IMR-90 (cell line): Measurements from ENCODE around the gene NRIP2. TPM values are rescaled to one million over a fixed set of nuclear protein-coding genes. Genes with fewer than 3 reads are reported as not detected.

Experiments
- ATAC-seq: fragments of 200-7000 bp; cut with Tn5 transposase; 2 replicates; pipeline ENCODE4 v1.9.1; 2020; ENCODE audit warnings: low read depth, mild to moderate bottlenecking, moderate library complexity
- BruUV-seq: library from RNA; stranded (reverse); fragments of 400-500 nt; replicated peaks from 2 replicates; lab custom pipeline; 2021; lab: Mats Ljungman, UMichigan
- CTCF ChIA-PET: fragments of 300-600 bp; formaldehyde crosslinking; extraction: SDS; loops from one replicate; lab custom pipeline; 2021; ENCODE audit warnings: antibody characterized with exemption; lab: Yijun Ruan, JAX
- POLR2A ChIA-PET: fragments of 300-600 bp; sonication (Branson Sonifier 250); formaldehyde crosslinking; loops from one replicate; lab custom pipeline; 2022; ENCODE audit warnings: antibody characterized with exemption; ENCODE audit not compliant: unreplicated experiment; lab: Charles Lee
- DNase-seq: peaks from one replicate; pipeline ENCODE4 v3.0.0; 2013
- H2AFZ ChIP-seq: replicated peaks from 2 replicates; pipeline ENCODE3; 2013; ENCODE audit warnings: low read length, mild to moderate bottlenecking; ENCODE audit not compliant: poor library complexity
- H2AK5ac ChIP-seq: 2 replicates; pipeline ENCODE4 v1.6.1; 2013; ENCODE audit warnings: low read depth, low read length, inconsistent platforms
- H2AK9ac ChIP-seq: replicated peaks from 2 replicates; pipeline ENCODE3; 2013; ENCODE audit warnings: mild to moderate bottlenecking, low read depth, low read length, moderate library complexity; ENCODE audit not compliant: poor library complexity
- H2BK120ac ChIP-seq: 2 replicates; pipeline ENCODE4 v1.6.1; 2013; ENCODE audit warnings: low read depth, low read length, inconsistent platforms
- H2BK15ac ChIP-seq: 3 replicates; pipeline ENCODE4 v1.6.1; 2013; ENCODE audit warnings: low read depth, low read length, inconsistent platforms
- H2BK20ac ChIP-seq: 2 replicates; pipeline ENCODE4 v1.6.1; 2013; ENCODE audit warnings: low read depth, mild to moderate bottlenecking, inconsistent platforms, low read length, moderate library complexity
- H2BK5ac ChIP-seq: 2 replicates; pipeline ENCODE4 v1.6.1; 2013; ENCODE audit warnings: mild to moderate bottlenecking, low read depth, low read length, inconsistent platforms; ENCODE audit not compliant: poor library complexity, severe bottlenecking
- H3K14ac ChIP-seq: replicated peaks from 2 replicates; pipeline ENCODE4 v1.6.1; 2013; ENCODE audit warnings: low read depth, low read length, inconsistent platforms
- H3K18ac ChIP-seq: 2 replicates; pipeline ENCODE4 v1.6.1; 2013; ENCODE audit warnings: low read depth, low read length, control low read depth
- H3K23ac ChIP-seq: 2 replicates; pipeline ENCODE4 v1.6.1; 2013; ENCODE audit warnings: low read depth, low read length, inconsistent platforms
- H3K27ac ChIP-seq: 2 replicates; pipeline ENCODE4 v1.5.1; 2013; ENCODE audit warnings: mild to moderate bottlenecking, control low read depth, low read length; ENCODE audit not compliant: insufficient read depth
- H3K27me3 ChIP-seq: 2 replicates; pipeline ENCODE4 v1.6.1; 2013; ENCODE audit warnings: low read length; ENCODE audit not compliant: control insufficient read depth, insufficient read depth
- H3K36me3 ChIP-seq: 2 replicates; pipeline ENCODE4 v1.6.1; 2013; ENCODE audit warnings: low read length, mixed read lengths; ENCODE audit not compliant: control insufficient read depth, insufficient read depth
- H3K4ac ChIP-seq: 2 replicates; pipeline ENCODE4 v1.6.1; 2013; ENCODE audit warnings: low read depth, low read length, inconsistent platforms
- H3K4me1 ChIP-seq: 2 replicates; pipeline ENCODE4 v1.6.1; 2013; ENCODE audit warnings: low read length, mixed read lengths; ENCODE audit not compliant: control insufficient read depth, insufficient read depth
- H3K4me2 ChIP-seq: 2 replicates; pipeline ENCODE4 v1.6.1; 2013; ENCODE audit warnings: low read depth, mild to moderate bottlenecking, control low read depth, low read length, moderate library complexity
- H3K4me3 ChIP-seq: 2 replicates; pipeline ENCODE4 v1.5.1; 2013; ENCODE audit warnings: low read depth, mild to moderate bottlenecking, control low read depth, low read length, moderate library complexity; ENCODE audit not compliant: insufficient read depth
- H3K56ac ChIP-seq: 2 replicates; pipeline ENCODE4 v1.6.1; 2013; ENCODE audit warnings: low read length, inconsistent platforms; ENCODE audit not compliant: insufficient read depth; ENCODE audit errors: extremely low read depth
- H3K79me1 ChIP-seq, 2 experiments: 2 replicates each; pipeline ENCODE4 v1.6.1; 2013; ENCODE audit warnings: low read length in 2 of 2, inconsistent platforms in 1 of 2, low read depth in 1 of 2
- H3K9ac ChIP-seq: 2 replicates; pipeline ENCODE4 v1.6.1; 2013; ENCODE audit warnings: low read depth, low read length, control low read depth
- H3K9me1 ChIP-seq: 2 replicates; pipeline ENCODE4 v1.6.1; 2013; ENCODE audit warnings: low read length, inconsistent platforms; ENCODE audit not compliant: insufficient read depth
- H3K9me3 ChIP-seq: 2 replicates; pipeline ENCODE4 v1.6.1; 2013; ENCODE audit warnings: low read length; ENCODE audit not compliant: control insufficient read depth, insufficient read depth
- H4K20me1 ChIP-seq: 2 replicates; pipeline ENCODE4 v1.6.1; 2013; ENCODE audit warnings: low read length, inconsistent platforms; ENCODE audit not compliant: insufficient read depth
- H4K5ac ChIP-seq: 2 replicates; pipeline ENCODE4 v1.6.1; 2013; ENCODE audit warnings: mild to moderate bottlenecking, low read depth, low read length, control low read depth
- H4K8ac ChIP-seq, 2 experiments: 2 replicates each; pipeline ENCODE4 v1.6.1; 2013; ENCODE audit warnings: low read depth in 2 of 2, low read length in 2 of 2, control low read depth in 1 of 2, inconsistent platforms in 1 of 2
- H4K91ac ChIP-seq: 2 replicates; pipeline ENCODE4 v1.6.1; 2013; ENCODE audit warnings: low read depth, low read length, inconsistent platforms; ENCODE audit not compliant: insufficient read depth
- MAZ ChIP-seq: IDR thresholded peaks from 2 replicates; pipeline ENCODE4 v1.6.1; 2012; ENCODE audit warnings: low read depth, mild to moderate bottlenecking, low read length, improper control_type of control experiment, moderate library complexity, borderline replicate concordance
- MXI1 ChIP-seq: IDR thresholded peaks from 2 replicates; pipeline ENCODE4 v1.6.1; 2012; ENCODE audit warnings: low read depth, mild to moderate bottlenecking, low read length, moderate library complexity, borderline replicate concordance
- WGBS, 2 experiments: methylation state at CpG; one replicate each; pipeline versions ENCODE4 v1.1.5 to v1.1.7; 2013; ENCODE audit warnings: missing lambda C conversion rate in 2 of 2; ENCODE audit not compliant: insufficient read length in 1 of 2; ENCODE audit errors: extremely low coverage in 2 of 2; 5-methylcytosine and 5-hydroxymethylcytosine counted together
- dilution Hi-C: fragments of 300-500 bp; cut with HindIII; formaldehyde crosslinking; loops from one replicate; pipeline ENCODE4 v1.14.3; 2018; ENCODE audit warnings: low sequenced_read_pairs; ENCODE audit not compliant: unreplicated experiment
- in situ Hi-C: fragments of 300-500 bp; cut with MboI; formaldehyde crosslinking; loops from 3 replicates; pipeline ENCODE4 v1.14.3; 2019; ENCODE audit warnings: low sequenced_read_pairs, inconsistent platforms, mixed read lengths
- intact Hi-C: fragments of 100-400 bp; cut with micrococcal nuclease; formaldehyde crosslinking; loops from 2 replicates; pipeline ENCODE4 v1.10.0; 2022
- polyA plus RNA-seq, 3 experiments: library from polyadenylated mRNA; depleted of rRNA; stranded (reverse); fragments of >200 nt; gene quantifications; 2 replicates each; pipeline ENCODE4 v1.2.3, GENCODE V29; 2012; ENCODE audit warnings: low replicate concordance in 1 of 3
- total RNA-seq: library from RNA; depleted of rRNA; stranded (reverse); fragments of >200 nt; gene quantifications from 2 replicates; pipeline ENCODE4 v1.2.3, GENCODE V29; 2012

NRIP2 gene
- total and polyA plus RNA-seq, 2 of the 4 experiments (the other 2 are of a cell fraction): 0.18 to 0.27 TPM

DNA sequence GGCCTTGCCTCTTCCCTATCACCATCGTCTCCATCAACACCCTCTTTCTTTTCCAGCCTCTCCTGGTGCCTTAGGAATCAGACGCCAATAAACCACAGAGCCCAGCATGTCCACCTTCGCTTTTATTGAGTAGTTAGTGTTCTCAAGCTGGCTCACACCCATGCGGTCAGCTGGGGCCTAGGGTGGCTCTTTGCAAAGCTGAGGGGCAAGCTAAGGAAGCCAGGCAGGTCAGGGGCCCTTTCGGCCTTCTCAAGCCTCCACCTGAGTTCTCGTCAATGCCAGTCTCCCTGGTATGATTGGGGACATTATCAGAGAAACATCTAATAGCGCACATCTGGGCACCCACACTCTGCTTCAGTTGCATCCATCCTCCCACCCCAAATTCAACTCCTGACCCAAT is 22.7 kb upstream of the NRIP2 start:
- POLR2A ChIA-PET: interaction anchor here (0.7 kb wide), 1 partner anchor 30 kb away, joined by 5 read pairs; no protein-coding TSS in a partner anchor
- TSS peak; percentile 32 for BruUV-seq

More for the DNA sequence above, 22.7 kb upstream of the NRIP2 start:
- in situ Hi-C loops (loop anchor here (10.0 kb wide), 1 partner anchor 177 kb away; no protein-coding TSS in a partner anchor), dilution Hi-C loops (no loop called here), intact Hi-C loops (no loop called here)
- H2BK120ac ChIP-seq: no peak overlapping the region
- CTCF ChIA-PET: no interaction called here
- no peak overlapping the region for H4K91ac ChIP-seq
- H3K9me3 ChIP-seq: no peaks in the 10 kb centered on the region
- no peak overlapping the region for H2BK20ac ChIP-seq
- H3K27me3 ChIP-seq: no peaks in the 10 kb centered on the region
- no peak overlapping the region for H4K8ac ChIP-seq
- no peaks in the 10 kb centered on the region for H3K9me1 ChIP-seq
- WGBS, 2 experiments: no CpG with 5 or more reads among the region's 7 CpGs
- ATAC-seq (no peak), DNase-seq (no peak)
- H3K79me1 ChIP-seq: no peaks in the 10 kb centered on the region
- no peak overlapping the region for H2AFZ ChIP-seq
- H3K9ac ChIP-seq: no peak overlapping the region
- H2BK5ac ChIP-seq: no peak overlapping the region
- no peak overlapping the region for H3K56ac ChIP-seq
- H4K5ac ChIP-seq: no peak overlapping the region
- no peaks in the 10 kb centered on the region for H3K4me1 ChIP-seq
- no peak for TF ChIP-seq MXI1
- no peak for TF ChIP-seq MAZ
- no peak overlapping the region for H3K4me3 ChIP-seq
- H2BK15ac ChIP-seq: no peak overlapping the region
- H2AK5ac ChIP-seq: no peak overlapping the region
- H3K4me2 ChIP-seq: no peak overlapping the region
- no peaks in the 10 kb centered on the region for H4K20me1 ChIP-seq
- H3K18ac ChIP-seq: no peak overlapping the region
- H3K36me3 ChIP-seq: peaks cover 6% of the 10 kb centered on the region
- no peak overlapping the region for H2AK9ac ChIP-seq
- H3K23ac ChIP-seq: no peak overlapping the region
- no peak overlapping the region for H3K4ac ChIP-seq
- H3K14ac ChIP-seq: no peak overlapping the region
- H3K27ac ChIP-seq: no peak overlapping the region
